ENCODE measurements around the gene TUG1. TPM values are rescaled to one million over a fixed set of nuclear protein-coding genes. Genes with fewer than 3 reads are reported as not detected.

TUG1 gene
- total RNA-seq, 5 donors from 2014 or later (not counting 1 experiment from before 2014, with no cell fraction given), result 92.6 to 115 (median 94.8) TPM

- Mint-ChIP-seq H3K36me3 (peaks cover 9% of the 10 kb centered on the region), H3K27me3 (peaks cover 0 to 2% of the 10 kb centered on the region in 2 donors), H3K27ac (no peak overlapping the region), H3K9me3 (peaks cover 0 to 14% (median 7%) of the 10 kb centered on the region in 3 donors), H3K4me1 (peaks cover 0 to 8% (median 0%) of the 10 kb centered on the region in 3 donors), H3K4me3 (no peak overlapping the region)
- H3K4me1 ChIP-seq (ENCODE audit: control insufficient read depth in 1 of 2, extremely low read depth in 1 of 2, insufficient read depth in 2 of 2, low read length in 2 of 2), result no peaks in the 10 kb centered on the region
- H3K9me3 ChIP-seq, result peaks cover 2% of the 10 kb centered on the region
- ATAC-seq (replicated peaks in 1 of 4) (no peak), DNase-seq (no peak)
- WGBS (ENCODE audit: insufficient coverage), result no CpG with 5 or more reads among the region's 1 CpG
- H3K4me3 ChIP-seq (ENCODE audit: control insufficient read depth in 1 of 2, extremely low read depth in 1 of 2, low read length in 1 of 2), result no peak overlapping the region
- POLR2A ChIA-PET, result no interaction called here
- H3K36me3 ChIP-seq (ENCODE audit: control insufficient read depth in 2 of 2, extremely low read depth in 1 of 2, insufficient read depth in 1 of 2, low read length in 1 of 2), result no peaks in the 10 kb centered on the region
- CTCF ChIA-PET, result no interaction called here
- H3K27me3 ChIP-seq (replicated peaks in 1 of 2; ENCODE audit: control insufficient read depth in 2 of 2, extremely low read depth in 1 of 2, insufficient read depth in 2 of 2, low read length in 1 of 2), result peaks cover 0 to 4% of the 10 kb centered on the region in 2 experiments
- no peak overlapping the region for H3K27ac ChIP-seq (ENCODE audit: low read length)
These were observed 25.9 kb downstream of the TUG1 start for GRCh38 chr22:30994960-30995359.

- ChIA-PET CTCF (interaction anchor here in 1 of 2 donors (0.7 kb wide), 1 partner anchor 23 kb away, joined by 3 read pairs; no protein-coding TSS in a partner anchor), POLR2A (no interaction called here)
- ATAC-seq (replicated peaks in 1 of 4) (no peak), DNase-seq (no peak)
- H3K9me3 Mint-ChIP-seq, result peaks cover 0 to 4% (median 2%) of the 10 kb centered on the region in 3 donors
- no peaks in the 10 kb centered on the region for H3K4me1 ChIP-seq (ENCODE audit: control insufficient read depth in 1 of 2, extremely low read depth in 1 of 2, insufficient read depth in 2 of 2, low read length in 2 of 2)
- peaks cover 0 to 4% of the 10 kb centered on the region in 2 donors for H3K27me3 Mint-ChIP-seq
- no peaks in the 10 kb centered on the region for H3K36me3 ChIP-seq (ENCODE audit: control insufficient read depth in 2 of 2, extremely low read depth in 1 of 2, insufficient read depth in 1 of 2, low read length in 1 of 2)
- WGBS (ENCODE audit: insufficient coverage), result no CpG with 5 or more reads among the region's 2 CpGs
- H3K27ac Mint-ChIP-seq, result no peak overlapping the region
- H3K36me3 Mint-ChIP-seq, result peaks cover 2% of the 10 kb centered on the region
- H3K4me1 Mint-ChIP-seq, result peaks cover 0 to 8% (median 0%) of the 10 kb centered on the region in 3 donors
- H3K27me3 ChIP-seq (replicated peaks in 1 of 2; ENCODE audit: control insufficient read depth in 2 of 2, extremely low read depth in 1 of 2, insufficient read depth in 2 of 2, low read length in 1 of 2), result peaks cover 0 to 10% of the 10 kb centered on the region in 2 experiments
- peaks cover 2% of the 10 kb centered on the region for H3K9me3 ChIP-seq
- no peak overlapping the region for H3K4me3 Mint-ChIP-seq
- H3K4me3 ChIP-seq (ENCODE audit: control insufficient read depth in 1 of 2, extremely low read depth in 1 of 2, low read length in 1 of 2), result no peak overlapping the region
- no peak overlapping the region for H3K27ac ChIP-seq (ENCODE audit: low read length)
These were observed 27.4 kb downstream of the TUG1 start for GRCh38 chr22:30996462-30996861.

GRCh38 chr22:30998329-30998728, 29.3 kb downstream of the TUG1 start:
- DNase-seq, result no peak
- H3K9me3 Mint-ChIP-seq, result no peaks in the 10 kb centered on the region
- no peaks in the 10 kb centered on the region for H3K4me1 ChIP-seq (ENCODE audit: control insufficient read depth in 1 of 2, extremely low read depth in 1 of 2, insufficient read depth in 2 of 2, low read length in 2 of 2)
- H3K4me3 Mint-ChIP-seq, result no peak overlapping the region
- no peak overlapping the region for H3K27ac ChIP-seq (ENCODE audit: low read length)
- no peak overlapping the region for H3K4me3 ChIP-seq (ENCODE audit: control insufficient read depth in 1 of 2, extremely low read depth in 1 of 2, low read length in 1 of 2)
- no peak overlapping the region for H3K27ac Mint-ChIP-seq
- ChIA-PET POLR2A (no interaction called here), CTCF (no interaction called here)
- no peak for ATAC-seq (replicated peaks in 1 of 4)
- H3K36me3 ChIP-seq (ENCODE audit: control insufficient read depth in 2 of 2, extremely low read depth in 1 of 2, insufficient read depth in 1 of 2, low read length in 1 of 2), result no peaks in the 10 kb centered on the region
- H3K27me3 Mint-ChIP-seq, result peaks cover 4 to 7% of the 10 kb centered on the region in 2 donors
- no peaks in the 10 kb centered on the region for H3K9me3 ChIP-seq
- no peaks in the 10 kb centered on the region for H3K36me3 Mint-ChIP-seq
- 80% methylated on average over 2 of the region's 4 CpGs for WGBS (ENCODE audit: insufficient coverage)
- H3K4me1 Mint-ChIP-seq, result peaks cover 0 to 8% (median 0%) of the 10 kb centered on the region in 3 donors
- peaks cover 0 to 14% of the 10 kb centered on the region in 2 experiments for H3K27me3 ChIP-seq (replicated peaks in 1 of 2; ENCODE audit: control insufficient read depth in 2 of 2, extremely low read depth in 1 of 2, insufficient read depth in 2 of 2, low read length in 1 of 2)

GRCh38 chr22:31001124-31001770, 32.2 kb downstream of the TUG1 start:
- no peak overlapping the region for H3K27ac ChIP-seq (ENCODE audit: low read length)
- DNase-seq, result no peak
- Mint-ChIP-seq H3K4me3 (no peak overlapping the region), H3K9me3 (peaks cover 0 to 10% (median 10%) of the 10 kb centered on the region in 3 donors), H3K36me3 (no peaks in the 10 kb centered on the region), H3K4me1 (no peaks in the 10 kb centered on the region), H3K27me3 (peaks cover 4 to 5% of the 10 kb centered on the region in 2 donors), H3K27ac (no peak overlapping the region)
- ATAC-seq (replicated peaks in 1 of 4), result no peak
- ChIA-PET CTCF (no interaction called here), POLR2A (no interaction called here)
- no peaks in the 10 kb centered on the region for H3K36me3 ChIP-seq (ENCODE audit: control insufficient read depth in 2 of 2, extremely low read depth in 1 of 2, insufficient read depth in 1 of 2, low read length in 1 of 2)
- H3K27me3 ChIP-seq (replicated peaks in 1 of 2; ENCODE audit: control insufficient read depth in 2 of 2, extremely low read depth in 1 of 2, insufficient read depth in 2 of 2, low read length in 1 of 2), result peaks cover 0 to 9% of the 10 kb centered on the region in 2 experiments
- no peaks in the 10 kb centered on the region for H3K4me1 ChIP-seq (ENCODE audit: control insufficient read depth in 1 of 2, extremely low read depth in 1 of 2, insufficient read depth in 2 of 2, low read length in 2 of 2)
- no peak overlapping the region for H3K4me3 ChIP-seq (ENCODE audit: control insufficient read depth in 1 of 2, extremely low read depth in 1 of 2, low read length in 1 of 2)
- H3K9me3 ChIP-seq, result no peaks in the 10 kb centered on the region
- WGBS (ENCODE audit: insufficient coverage), result 86% methylated on average over 1 of the region's 6 CpGs

GRCh38 chr22:31005535-31005934, 36.5 kb downstream of the TUG1 start:
- Mint-ChIP-seq H3K4me3 (no peak overlapping the region), H3K27me3 (peaks cover 4 to 5% of the 10 kb centered on the region in 2 donors), H3K36me3 (no peaks in the 10 kb centered on the region), H3K9me3 (peaks cover 4 to 10% (median 10%) of the 10 kb centered on the region in 3 donors), H3K27ac (no peak overlapping the region), H3K4me1 (no peaks in the 10 kb centered on the region)
- Histone ChIP-seq H3K9me3 (no peaks in the 10 kb centered on the region), H3K27ac (ENCODE audit: low read length) (no peak overlapping the region), H3K27me3 (replicated peaks in 1 of 2; ENCODE audit: control insufficient read depth in 2 of 2, extremely low read depth in 1 of 2, insufficient read depth in 2 of 2, low read length in 1 of 2) (peaks cover 0 to 9% of the 10 kb centered on the region in 2 experiments), H3K4me1 (ENCODE audit: control insufficient read depth in 1 of 2, extremely low read depth in 1 of 2, insufficient read depth in 2 of 2, low read length in 2 of 2) (no peaks in the 10 kb centered on the region), H3K36me3 (ENCODE audit: control insufficient read depth in 2 of 2, extremely low read depth in 1 of 2, insufficient read depth in 1 of 2, low read length in 1 of 2) (no peaks in the 10 kb centered on the region), H3K4me3 (ENCODE audit: control insufficient read depth in 1 of 2, extremely low read depth in 1 of 2, low read length in 1 of 2) (no peak overlapping the region)
- POLR2A ChIA-PET, result no interaction called here
- CTCF ChIA-PET, result interaction anchor here in 1 of 2 donors (0.7 kb wide), 1 partner anchor 1166 kb away, joined by 4 read pairs; no protein-coding TSS in a partner anchor
- no peak for DNase-seq
- no peak for ATAC-seq (replicated peaks in 1 of 4)

GRCh38 chr22:31019191-31019930, 50.3 kb downstream of the TUG1 start:
- ATAC-seq (replicated peaks in 1 of 4) (no peak), DNase-seq (no peak)
- H3K27me3 ChIP-seq (replicated peaks in 1 of 2; ENCODE audit: control insufficient read depth in 2 of 2, extremely low read depth in 1 of 2, insufficient read depth in 2 of 2, low read length in 1 of 2), result peaks cover 0 to 5% of the 10 kb centered on the region in 2 experiments
- 76% methylated on average over 3 of the region's 3 CpGs for WGBS (ENCODE audit: insufficient coverage)
- no peak overlapping the region for H3K4me3 ChIP-seq (ENCODE audit: control insufficient read depth in 1 of 2, extremely low read depth in 1 of 2, low read length in 1 of 2)
- no peaks in the 10 kb centered on the region for H3K36me3 ChIP-seq (ENCODE audit: control insufficient read depth in 2 of 2, extremely low read depth in 1 of 2, insufficient read depth in 1 of 2, low read length in 1 of 2)
- H3K9me3 Mint-ChIP-seq, result no peaks in the 10 kb centered on the region
- H3K27ac ChIP-seq (ENCODE audit: low read length), result no peak overlapping the region
- ChIA-PET CTCF (no interaction called here), POLR2A (no interaction called here)
- H3K4me3 Mint-ChIP-seq, result no peak overlapping the region
- no peaks in the 10 kb centered on the region for H3K27me3 Mint-ChIP-seq
- H3K4me1 Mint-ChIP-seq, result no peaks in the 10 kb centered on the region
- no peaks in the 10 kb centered on the region for H3K4me1 ChIP-seq (ENCODE audit: control insufficient read depth in 1 of 2, extremely low read depth in 1 of 2, insufficient read depth in 2 of 2, low read length in 2 of 2)
- no peak overlapping the region for H3K27ac Mint-ChIP-seq
- no peaks in the 10 kb centered on the region for H3K9me3 ChIP-seq
- H3K36me3 Mint-ChIP-seq, result no peaks in the 10 kb centered on the region

Measured in T-cell (primary cell).